Left renal cortex interstitium (tissue), 4 donors: ENCODE data around the gene LIN7C. TPM values are rescaled to one million over a fixed set of nuclear protein-coding genes. Genes with fewer than 3 reads are reported as not detected.

Source experiments
- DNase-seq, 4 donors: peaks; one replicate each; pipeline ENCODE4 v3.0.0-alpha.2; 2013; ENCODE audit warnings: low read depth in 4 of 4, low spot score in 2 of 4, missing footprints in 1 of 4
- polyA plus RNA-seq, 4 donors: library from polyadenylated mRNA; unstranded; fragments of 120-200 nt; gene quantifications; one replicate each; pipeline ENCODE4 v1.2.1, GENCODE V29; 2013; ENCODE audit not compliant: insufficient read length in 4 of 4

Gene LIN7C
- polyA plus RNA-seq, 4 donors, result 20.1 to 31.1 (median 24.1) TPM

DNA sequence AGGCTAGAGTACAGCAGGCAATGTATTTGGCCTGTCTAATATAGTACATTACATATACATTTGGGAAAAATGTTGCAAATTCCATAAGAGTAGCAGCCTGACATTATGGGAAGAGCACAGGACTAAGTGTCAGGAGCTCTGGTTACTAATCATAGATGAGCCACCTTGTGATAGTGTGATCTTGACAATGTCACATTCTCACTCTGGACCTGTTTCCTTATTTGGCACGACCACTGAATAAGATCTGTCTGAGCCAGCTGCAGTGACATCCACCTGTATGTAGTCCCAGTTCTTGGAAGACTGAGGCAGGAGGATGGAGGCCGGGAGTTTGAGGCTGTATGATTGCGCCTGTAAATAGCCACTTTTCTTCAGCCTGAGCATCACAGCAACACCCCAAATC lies 5.7 kb upstream of the LIN7C start:
- DNase-seq, result no peak

GRCh38 chr11:27509908-27510307 lies 3.3 kb upstream of the LIN7C start:
- no peak for DNase-seq

DNA sequence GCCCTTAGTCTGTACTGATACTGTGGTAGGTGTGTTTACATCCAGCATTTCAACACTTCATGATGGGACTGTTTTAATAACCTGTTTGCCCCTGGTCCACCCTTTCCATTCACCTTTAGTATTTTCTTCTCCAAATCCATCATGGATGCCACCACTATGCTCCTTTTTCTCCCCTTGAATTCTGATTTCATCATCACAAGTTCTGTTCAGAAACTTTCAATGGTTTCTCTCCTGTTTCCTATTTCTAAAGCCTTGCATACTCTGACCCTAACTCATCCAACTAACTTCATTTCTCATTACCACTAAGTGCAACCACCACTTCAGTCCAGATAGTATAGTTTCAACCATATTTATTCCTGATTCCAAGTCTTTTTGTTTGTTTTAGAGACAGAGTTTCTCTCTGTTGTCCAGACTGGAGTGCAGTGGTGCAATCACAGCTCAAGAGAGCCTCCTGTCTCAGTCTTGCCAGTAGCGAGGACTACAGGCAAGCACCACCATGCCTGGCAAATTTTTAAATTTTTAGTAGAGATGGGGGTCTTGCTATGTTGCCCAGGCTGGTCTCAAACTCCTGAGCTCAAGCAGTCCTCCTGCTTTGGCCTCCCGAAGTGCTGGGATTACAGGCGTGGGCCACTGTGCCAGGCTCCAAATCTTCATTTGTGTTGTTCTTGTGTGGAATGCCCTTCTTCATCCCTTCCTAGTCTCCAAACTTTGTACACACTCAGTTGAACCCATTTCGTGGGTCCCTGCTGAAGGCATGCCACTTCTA lies 1.2 kb upstream of the LIN7C start:
- DNase-seq, result no peak

DNA sequence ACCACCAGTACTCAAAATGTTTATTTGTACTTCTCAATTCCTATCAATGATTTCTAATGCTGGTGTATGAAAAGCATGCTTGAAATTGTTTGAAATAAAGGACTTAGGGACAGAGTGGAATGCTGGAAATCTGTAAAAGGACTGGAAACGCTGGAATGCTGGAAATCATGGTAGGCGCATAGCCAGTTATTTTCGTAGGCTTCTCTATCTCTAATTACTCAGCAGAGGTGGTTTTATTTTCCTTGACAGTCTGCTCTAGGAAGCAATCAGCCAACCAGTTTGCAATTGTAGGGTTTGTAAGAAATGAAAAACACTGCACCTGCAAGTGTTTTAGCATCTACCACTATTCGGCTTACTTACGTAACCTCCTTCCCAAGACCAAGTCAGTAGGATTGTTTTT lies 788 bp downstream of the LIN7C start:
- no peak for DNase-seq

DNA sequence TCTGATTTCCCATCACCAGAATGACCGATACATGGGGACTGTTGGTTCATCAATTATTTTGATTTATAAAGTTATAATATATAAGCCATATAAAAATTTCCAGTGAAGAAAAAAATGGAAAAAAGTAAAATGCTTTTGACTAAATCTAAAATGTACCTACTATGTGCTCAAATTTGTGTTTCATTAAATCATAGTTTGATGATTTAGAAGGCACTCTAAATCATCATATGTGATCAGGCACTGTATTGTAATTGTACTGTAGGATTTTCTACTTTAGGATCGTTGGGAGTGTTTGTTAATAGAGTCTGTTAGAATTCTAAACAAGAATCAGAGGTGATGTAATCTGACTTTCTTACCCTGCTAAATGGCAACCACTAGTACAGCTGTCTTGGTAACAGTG lies 2.4 kb downstream of the LIN7C start:
- no peak for DNase-seq

- DNase-seq, result no peak
Measured at GRCh38 chr11:27501100-27501499, 5.5 kb downstream of the LIN7C start.

- DNase-seq, result no peak
Measured at GRCh38 chr11:27497911-27498310, 8.7 kb downstream of the LIN7C start.

DNA sequence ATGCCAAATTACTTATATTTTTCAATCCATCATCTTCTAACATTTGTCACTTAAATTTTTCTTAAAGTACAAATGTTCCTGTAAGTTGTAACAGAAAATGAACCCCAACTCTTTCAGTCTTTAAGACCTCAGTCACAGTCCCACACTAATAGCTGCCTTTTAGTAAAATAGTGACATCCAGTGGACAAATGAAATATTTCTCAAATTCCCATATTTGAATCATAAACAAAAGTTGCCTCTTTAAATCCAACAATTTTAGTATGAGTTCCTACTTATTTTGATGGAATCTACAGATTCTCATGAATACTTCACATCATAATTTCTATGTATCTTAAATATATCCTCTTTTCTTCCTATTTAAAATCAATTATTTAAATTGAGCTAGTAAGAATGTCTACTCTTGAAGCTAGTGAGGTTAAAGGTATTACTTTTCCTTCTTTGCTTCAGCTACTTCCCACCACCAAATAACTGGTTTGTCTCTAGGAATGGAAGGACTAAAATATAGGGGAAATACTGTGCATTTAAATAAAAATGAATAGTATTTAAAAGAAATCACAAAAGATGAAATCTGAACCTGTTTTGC lies 9.2 kb downstream of the LIN7C start:
- DNase-seq, result no peak

DNA sequence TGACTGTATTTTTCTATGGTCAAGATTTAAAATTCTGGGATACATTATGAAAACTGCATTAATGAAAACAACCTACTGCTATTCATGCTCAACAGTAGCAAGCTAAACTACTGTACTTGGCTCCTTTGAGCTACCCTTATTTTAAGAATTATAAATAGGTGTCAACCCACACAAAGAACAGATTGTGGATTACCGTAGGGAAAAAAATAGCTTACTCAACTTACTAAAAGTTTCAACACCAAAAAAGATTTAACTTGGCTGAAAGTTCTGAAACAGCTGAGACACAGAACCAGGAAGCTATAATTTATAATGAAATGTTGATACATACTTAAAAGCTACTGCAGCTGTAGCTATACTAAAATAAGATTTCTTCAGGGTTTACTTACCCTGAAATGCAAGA lies 10.1 kb downstream of the LIN7C start:
- DNase-seq, result no peak

DNA sequence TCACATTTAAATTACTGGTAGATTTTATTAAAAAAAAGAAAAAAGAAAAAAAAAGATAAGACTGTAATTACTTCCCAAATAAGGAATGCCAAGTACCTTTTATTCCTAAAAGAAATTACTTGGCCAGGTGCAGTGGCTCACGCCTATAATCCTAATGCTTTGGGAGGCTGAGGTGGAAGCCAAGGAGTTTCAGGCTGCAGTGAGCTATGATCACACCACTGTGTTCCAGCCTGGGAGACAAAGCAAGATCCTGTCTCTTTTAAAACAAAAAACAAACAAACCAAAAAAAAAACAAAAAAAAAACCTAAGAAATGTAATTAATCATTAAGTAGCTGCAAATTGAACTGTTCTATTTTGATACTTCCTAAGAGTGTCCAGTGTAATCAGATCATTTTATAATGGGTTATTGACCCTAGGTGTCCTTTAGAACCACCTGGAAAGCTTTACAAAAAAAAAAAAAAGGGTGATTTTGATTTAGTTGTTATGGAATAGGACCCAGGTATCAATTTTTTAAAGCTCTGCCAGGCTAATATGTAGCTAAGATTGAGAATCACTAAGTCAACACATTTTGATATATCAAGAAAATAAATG lies 10.8 kb downstream of the LIN7C start:
- no peak for DNase-seq

DNA sequence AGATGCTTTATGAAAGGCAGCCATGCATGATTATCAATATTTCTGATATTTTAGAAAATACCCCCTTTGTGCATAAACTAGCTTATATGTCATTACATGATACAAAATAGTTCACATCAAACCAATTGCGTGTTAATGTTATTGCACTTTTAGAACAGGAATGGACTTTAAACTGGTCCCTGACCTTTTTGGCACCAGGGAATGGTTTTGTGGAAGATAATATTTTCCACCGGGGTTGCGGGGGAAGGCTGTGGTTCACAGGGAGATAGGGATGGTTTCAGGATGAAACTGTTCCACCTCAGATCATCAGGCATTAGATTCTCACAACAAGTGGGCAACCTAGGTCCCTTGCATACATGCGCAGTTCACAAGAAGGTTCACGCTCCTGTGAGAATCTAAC lies 17.5 kb downstream of the LIN7C start:
- no peak for DNase-seq

DNA sequence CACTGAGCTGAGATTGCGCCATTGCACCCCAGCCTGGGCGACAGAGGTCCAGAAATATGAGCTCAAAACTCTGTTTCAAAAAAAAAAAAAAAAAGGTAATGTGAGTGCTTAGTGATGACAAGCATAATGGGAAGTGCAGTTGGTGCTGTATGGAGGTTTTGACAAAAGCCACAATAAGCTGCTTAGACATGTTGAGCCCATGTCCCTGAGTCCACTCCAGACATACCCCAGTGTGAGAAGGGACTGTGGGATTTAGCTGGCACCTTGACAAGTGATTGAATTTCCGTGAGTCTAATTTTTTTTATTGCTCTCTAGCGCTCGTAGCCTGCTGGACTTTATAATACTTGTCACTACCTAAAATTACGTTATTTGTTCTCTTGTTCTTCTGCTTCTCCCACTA lies 18.9 kb downstream of the LIN7C start:
- DNase-seq, result no peak

GRCh38 chr11:27485930-27486773 lies 20.4 kb downstream of the LIN7C start:
- no peak for DNase-seq

DNA sequence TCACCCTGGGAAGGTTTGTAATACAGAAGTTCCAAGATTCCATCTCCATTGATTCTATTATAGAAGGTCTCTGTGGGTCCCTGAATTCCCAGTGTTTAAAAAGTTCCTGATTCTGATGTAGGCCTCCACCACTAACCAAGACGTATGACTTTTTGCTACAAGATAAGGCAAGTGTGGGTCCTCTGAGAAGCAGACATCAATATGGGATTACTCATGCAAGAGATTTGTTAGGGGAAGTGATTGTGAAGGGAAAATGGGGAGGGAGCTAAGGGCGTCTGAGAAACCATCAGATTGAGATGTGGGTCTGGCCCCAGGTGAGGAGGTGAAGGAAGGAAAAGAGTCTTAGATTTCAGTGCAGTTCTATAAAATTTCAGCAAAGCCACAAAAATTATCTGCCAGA lies 23.8 kb downstream of the LIN7C start:
- no peak for DNase-seq

- DNase-seq, result no peak
Measured at GRCh38 chr11:27481992-27482391, 24.6 kb downstream of the LIN7C start.

DNA sequence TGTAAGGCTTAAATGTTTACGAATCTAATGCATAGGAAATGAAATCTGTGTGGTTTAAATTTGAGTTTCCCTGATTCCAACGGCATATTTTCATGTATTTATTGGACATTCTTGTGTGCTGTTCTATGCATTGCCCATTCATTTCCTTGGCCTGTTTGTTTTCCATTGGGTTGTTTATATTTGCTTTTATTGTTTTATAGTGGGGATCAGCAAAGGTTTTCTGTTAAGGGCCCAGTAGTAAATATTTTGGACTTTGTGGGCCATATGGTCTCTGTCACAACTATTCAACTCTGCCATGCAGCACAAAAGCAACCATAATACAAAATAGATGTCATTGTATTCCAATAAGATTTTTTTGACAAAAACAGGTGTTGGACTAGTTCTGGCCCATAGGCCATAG lies 28.7 kb downstream of the LIN7C start:
- no peak for DNase-seq

DNA sequence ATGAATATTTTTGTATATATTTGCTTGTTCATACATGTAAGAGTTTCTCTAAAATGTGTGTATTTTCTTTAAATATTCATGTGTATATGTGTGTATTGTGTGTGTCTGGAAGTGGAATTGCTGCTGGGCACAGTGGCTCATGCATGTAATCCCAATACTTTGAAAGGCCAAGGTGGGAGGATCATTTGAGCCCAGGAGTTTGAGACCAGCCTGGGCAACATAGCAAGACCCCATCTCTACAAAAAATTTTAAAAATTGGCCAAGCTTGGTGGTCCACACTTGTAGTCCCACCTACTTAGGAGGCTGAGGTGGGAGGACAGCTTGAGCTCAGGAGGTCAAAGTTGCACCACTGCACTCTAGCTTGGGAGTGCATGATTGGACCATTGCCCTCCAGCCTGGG lies 29.3 kb downstream of the LIN7C start:
- DNase-seq, result no peak

- DNase-seq, result no peak
Measured at GRCh38 chr11:27475622-27476021, 30.9 kb downstream of the LIN7C start.

DNA sequence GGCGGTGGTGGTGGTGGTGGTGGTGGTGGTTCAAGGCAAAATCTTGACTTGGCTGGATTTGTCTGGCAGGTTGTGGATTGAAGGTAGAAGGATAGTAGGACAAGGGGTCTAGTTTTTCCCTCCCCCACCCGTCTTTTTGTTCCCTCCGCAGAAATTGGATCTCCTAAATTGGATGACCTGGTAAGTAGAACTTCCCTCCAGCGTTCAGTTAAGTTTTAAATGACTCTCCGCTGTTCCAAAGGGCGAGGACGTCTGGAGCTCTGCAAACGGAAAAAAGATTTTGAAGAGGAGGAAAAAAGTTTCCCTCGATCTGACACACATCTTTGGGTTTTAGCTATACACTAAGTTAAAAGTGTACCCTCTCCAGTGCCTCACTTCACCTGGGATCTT lies 33.6 kb downstream of the LIN7C start:
- DNase-seq, result no peak

GRCh38 chr11:27472398-27473016 lies 34.1 kb downstream of the LIN7C start, which contains the start of gene LGR4:
Gene LGR4 (minus strand): TSS chr11:27472790. CDS start chr11:27472302, 488 bp downstream.
- peak; percentile 82 to 94 (median 91) for DNase-seq
